Small intestine (tissue), 7 donors: ENCODE measurements around the gene RIMBP2. TPM values are rescaled to one million over a fixed set of nuclear protein-coding genes. Genes with fewer than 3 reads are reported as not detected.

Experiments used
- DNase-seq, 2 donors: peaks; one replicate each; pipeline versions ENCODE4 v3.0.0 to v3.0.0-alpha.2; 2013
- FAIRE-seq: peaks from 2 replicates; lab custom pipeline; 2012; peaks lifted over from hg19 to GRCh38; lab: Jason Lieb, UNC
- H3K27ac ChIP-seq, 3 donors: one replicate each; pipeline ENCODE4 v1.5.1; 2013; ENCODE audit warnings: low read length in 2 of 3, mild to moderate bottlenecking in 2 of 3, control low read depth in 1 of 3, inconsistent platforms in 1 of 3, low read depth in 1 of 3, moderate library complexity in 1 of 3
- H3K27me3 ChIP-seq, 3 donors: one replicate each; pipeline ENCODE4 v1.6.1; 2013; ENCODE audit warnings: low read length in 3 of 3, inconsistent platforms in 1 of 3; ENCODE audit not compliant: control insufficient read depth in 3 of 3, insufficient read depth in 3 of 3
- H3K36me3 ChIP-seq, 3 donors: one replicate each; pipeline ENCODE4 v1.6.1; 2013; ENCODE audit warnings: low read length in 3 of 3, inconsistent platforms in 1 of 3, low read depth in 1 of 3, mild to moderate bottlenecking in 1 of 3, moderate library complexity in 1 of 3; ENCODE audit not compliant: control insufficient read depth in 3 of 3, insufficient read depth in 2 of 3
- H3K4me1 ChIP-seq, 3 donors: one replicate each; pipeline ENCODE4 v1.6.1; 2013; ENCODE audit warnings: low read length in 2 of 3, inconsistent platforms in 1 of 3, low read depth in 1 of 3, mild to moderate bottlenecking in 1 of 3, moderate library complexity in 1 of 3; ENCODE audit not compliant: control insufficient read depth in 3 of 3, insufficient read depth in 2 of 3
- H3K4me3 ChIP-seq, 3 donors: one replicate each; pipeline ENCODE4 v1.5.1; 2013; ENCODE audit warnings: low read length in 3 of 3, control low read depth in 1 of 3, inconsistent platforms in 1 of 3, low read depth in 1 of 3, mild to moderate bottlenecking in 1 of 3, moderate library complexity in 1 of 3
- H3K9me3 ChIP-seq, 2 donors: one replicate each; pipeline ENCODE4 v1.6.1; 2013; ENCODE audit warnings: low read depth in 1 of 2, low read length in 1 of 2; ENCODE audit not compliant: control insufficient read depth in 2 of 2, insufficient read depth in 1 of 2
- WGBS, 3 donors: extraction: QIAGEN DNeasy Blood & Tissue Kit; methylation state at CpG; one replicate each; pipeline ENCODE4 v1.1.7; 2013; 5-methylcytosine and 5-hydroxymethylcytosine counted together
- polyA plus RNA-seq, 4 donors: library from polyadenylated mRNA; stranded (reverse) in 3 of 4; unstranded in 1 of 4; fragments of 200-250 nt in 3 of 4; fragments of 120-200 nt in 1 of 4; gene quantifications; one replicate each; pipeline versions ENCODE4 v1.2.1 to v1.2.3, GENCODE V29; 2013
- donor health status: healthy with polysubstance abuse.
- donor health status: control.
- donor health status: control.
- donor health status: Bipolar disorder and iron deficiency.
- donor health status: healthy.

The RIMBP2 gene
- polyA plus RNA-seq, 4 donors = 0.22 to 12.2 (median 2.3) TPM

GRCh38 chr12:130713581-130713991 lies 2.5 kb downstream of the RIMBP2 start:
- Histone ChIP-seq H3K4me3 (no peak overlapping the region), H3K27me3 (peaks cover 5 to 41% (median 13%) of the 10 kb centered on the region in 3 donors), H3K36me3 (no peaks in the 10 kb centered on the region), H3K4me1 (no peaks in the 10 kb centered on the region), H3K27ac (no peak overlapping the region), H3K9me3 (peaks cover 0 to 5% of the 10 kb centered on the region in 2 donors)
- FAIRE-seq (no peak), DNase-seq (no peak)
- WGBS, 3 donors = 27 to 39% (median 32%) methylated on average over 18 of the region's 18 CpGs

DNA sequence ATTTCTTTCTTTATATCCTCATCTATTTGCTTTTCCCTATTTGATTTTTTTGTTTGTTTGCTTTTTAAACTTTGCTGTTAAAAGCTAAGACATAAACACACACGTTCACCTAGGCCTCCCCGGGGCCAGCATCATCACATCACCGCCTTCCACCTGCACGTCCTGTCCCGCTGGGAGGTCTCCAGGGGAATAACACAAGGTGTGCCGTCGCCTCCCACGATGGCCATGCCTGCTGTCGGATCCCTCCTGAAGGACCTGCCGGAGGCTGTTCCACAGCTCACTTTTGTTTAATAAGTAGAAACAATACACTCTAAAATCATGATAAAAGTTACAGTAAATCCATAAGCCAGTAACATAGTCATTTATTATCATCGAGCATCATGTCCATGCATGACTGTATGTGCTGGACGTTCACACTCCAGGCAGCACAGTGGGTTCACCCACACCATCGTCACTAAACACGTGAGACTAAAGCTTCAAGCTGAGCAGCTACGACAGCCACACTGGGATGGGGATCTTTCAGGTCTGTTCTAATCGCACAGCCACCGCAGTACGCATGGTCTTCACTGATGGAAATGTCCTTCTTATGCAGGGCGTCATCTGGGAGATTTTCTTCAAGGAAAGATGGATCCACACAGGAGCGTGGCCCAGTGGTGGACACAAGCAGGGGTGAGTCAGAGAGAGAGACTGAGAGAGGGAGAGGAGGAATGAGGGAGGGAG lies 3.6 kb downstream of the RIMBP2 start:
- 70 to 83% (median 77%) methylated on average over 20 of the region's 20 CpGs for WGBS, 3 donors
- Histone ChIP-seq H3K4me1 (no peaks in the 10 kb centered on the region), H3K36me3 (no peaks in the 10 kb centered on the region), H3K27me3 (peaks cover 5 to 38% (median 11%) of the 10 kb centered on the region in 3 donors), H3K9me3 (peaks cover 0 to 2% of the 10 kb centered on the region in 2 donors), H3K27ac (no peak overlapping the region), H3K4me3 (no peak overlapping the region)
- no peak for DNase-seq
- no peak for FAIRE-seq

- Histone ChIP-seq H3K4me1 (no peaks in the 10 kb centered on the region), H3K27me3 (peaks cover 5 to 33% (median 8%) of the 10 kb centered on the region in 3 donors), H3K4me3 (no peak overlapping the region), H3K27ac (no peak overlapping the region), H3K36me3 (no peaks in the 10 kb centered on the region), H3K9me3 (no peaks in the 10 kb centered on the region)
- DNase-seq (no peak), FAIRE-seq (no peak)
- WGBS, 3 donors = 72 to 81% (median 78%) methylated on average over 16 of the region's 16 CpGs
These were observed 4.3 kb downstream of the RIMBP2 start for GRCh38 chr12:130711756-130712155.

DNA sequence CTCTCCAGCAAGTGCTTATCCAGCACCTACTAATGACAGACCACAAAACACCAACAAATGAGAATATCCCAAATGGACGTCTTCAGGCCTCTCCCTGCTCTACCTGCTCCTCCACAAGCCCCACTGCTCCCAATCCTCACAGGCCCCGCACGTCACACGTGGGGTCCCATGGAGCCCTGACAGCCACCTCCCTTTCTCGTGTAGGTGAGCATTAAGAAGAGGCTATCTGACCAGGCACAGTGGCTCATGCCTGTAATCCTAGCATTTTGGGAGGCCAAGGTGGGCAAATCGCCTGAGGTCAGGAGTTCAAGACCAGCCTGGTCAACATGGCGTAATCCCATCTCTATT lies 5.4 kb downstream of the RIMBP2 start:
- Histone ChIP-seq H3K27ac (no peak overlapping the region), H3K27me3 (peaks cover 5 to 25% (median 6%) of the 10 kb centered on the region in 3 donors), H3K9me3 (no peaks in the 10 kb centered on the region), H3K4me3 (no peak overlapping the region), H3K4me1 (no peaks in the 10 kb centered on the region), H3K36me3 (no peaks in the 10 kb centered on the region)
- DNase-seq = no peak
- 76 to 83% (median 80%) methylated on average over 7 of the region's 7 CpGs for WGBS, 3 donors
- no peak for FAIRE-seq

GRCh38 chr12:130709971-130710732 lies 5.9 kb downstream of the RIMBP2 start:
- Histone ChIP-seq H3K4me1 (no peaks in the 10 kb centered on the region), H3K27me3 (peaks cover 4 to 19% (median 6%) of the 10 kb centered on the region in 3 donors), H3K9me3 (no peaks in the 10 kb centered on the region), H3K4me3 (no peak overlapping the region), H3K36me3 (no peaks in the 10 kb centered on the region), H3K27ac (no peak overlapping the region)
- DNase-seq (no peak), FAIRE-seq (no peak)
- WGBS, 3 donors = 79 to 87% (median 80%) methylated on average over 13 of the region's 13 CpGs

DNA sequence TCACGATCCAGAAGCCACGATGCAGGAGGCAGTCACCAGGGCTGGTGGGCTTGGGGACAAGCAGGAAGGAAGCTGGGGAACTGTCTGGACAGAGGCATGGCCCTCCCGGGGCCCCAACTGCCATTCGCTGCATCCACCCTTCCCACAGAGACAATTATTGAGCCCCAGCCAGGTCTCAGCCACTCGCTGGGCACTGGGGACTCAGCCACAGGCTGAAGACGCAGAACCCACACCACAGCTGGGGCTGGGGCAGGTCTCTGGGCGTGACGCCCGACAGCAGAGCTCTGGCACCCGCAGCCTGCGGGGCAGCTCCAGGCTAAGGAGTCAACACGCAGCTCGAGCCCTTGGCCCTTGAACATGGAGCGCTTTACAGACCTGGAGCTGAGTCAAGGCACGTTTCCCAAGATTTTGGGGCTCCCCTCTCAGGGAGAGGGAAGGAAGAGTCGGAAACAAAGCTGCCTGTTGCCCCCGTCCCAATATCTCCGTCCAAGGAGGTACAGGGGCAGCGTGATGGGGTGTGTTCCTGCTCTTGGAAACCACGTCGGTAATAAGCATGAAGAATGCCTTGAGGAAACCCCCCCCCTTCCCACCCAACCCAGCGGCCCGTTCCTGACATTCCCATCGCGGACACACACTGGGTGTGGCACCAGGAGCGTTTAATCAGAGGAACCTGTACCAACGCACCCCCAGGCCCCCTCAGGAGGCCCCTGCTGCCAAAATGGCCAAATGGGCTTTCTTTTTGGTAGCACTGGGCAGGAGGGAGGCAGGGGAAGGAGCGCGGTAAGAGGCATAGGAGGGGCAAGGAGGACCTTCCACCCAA lies 6.7 kb downstream of the RIMBP2 start:
- FAIRE-seq (no peak), DNase-seq (no peak)
- no peaks in the 10 kb centered on the region for H3K9me3 ChIP-seq
- H3K27ac ChIP-seq = no peak overlapping the region
- no peak overlapping the region for H3K4me3 ChIP-seq
- no peaks in the 10 kb centered on the region for H3K4me1 ChIP-seq
- WGBS, 3 donors = 62 to 67% (median 63%) methylated on average over 29 of the region's 29 CpGs
- H3K36me3 ChIP-seq = no peaks in the 10 kb centered on the region
- H3K27me3 ChIP-seq = peaks cover 0 to 11% (median 6%) of the 10 kb centered on the region in 3 donors

DNA sequence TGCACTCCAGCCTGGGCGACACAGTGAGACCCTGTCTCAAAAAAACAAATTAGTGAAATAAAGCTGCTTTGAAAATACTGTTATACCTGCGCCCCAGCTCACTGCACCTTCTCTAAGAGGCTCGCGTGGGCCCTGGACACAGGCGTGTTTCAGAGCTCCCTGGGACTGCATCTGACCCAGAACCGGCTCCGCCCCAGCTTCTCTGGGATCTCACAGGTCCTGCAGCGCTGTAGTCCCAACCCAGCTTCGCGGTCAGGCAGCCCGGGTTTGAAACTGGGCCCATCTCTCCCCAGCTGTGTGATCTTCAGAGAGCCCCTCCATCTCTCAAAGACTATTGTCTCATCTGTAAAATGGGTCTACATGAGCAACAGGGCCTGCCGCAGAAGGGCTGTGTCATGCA lies 7.5 kb downstream of the RIMBP2 start:
- 91 to 92% (median 92%) methylated on average over 12 of the region's 12 CpGs for WGBS, 3 donors
- H3K27ac ChIP-seq = no peak overlapping the region
- FAIRE-seq (no peak), DNase-seq (no peak)
- no peaks in the 10 kb centered on the region for H3K9me3 ChIP-seq
- H3K4me1 ChIP-seq = no peaks in the 10 kb centered on the region
- peaks cover 0 to 4% (median 4%) of the 10 kb centered on the region in 3 donors for H3K27me3 ChIP-seq
- H3K4me3 ChIP-seq = no peak overlapping the region
- no peaks in the 10 kb centered on the region for H3K36me3 ChIP-seq

DNA sequence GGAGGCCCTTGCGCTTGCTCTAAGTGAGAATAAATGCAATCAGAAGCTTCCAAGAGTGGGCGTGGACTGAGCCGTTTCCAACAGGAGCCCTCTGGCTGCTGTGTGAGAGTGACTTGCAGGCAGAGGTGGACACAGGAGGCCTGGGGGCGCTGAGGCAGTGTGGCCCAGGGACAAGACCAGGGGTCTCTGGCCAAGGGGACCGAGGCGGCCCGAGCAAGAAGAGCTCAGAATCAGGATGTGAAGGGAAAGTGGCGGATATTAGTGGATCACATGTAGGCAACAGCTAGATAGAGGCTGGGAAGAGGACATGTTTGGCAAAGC lies 8.6 kb downstream of the RIMBP2 start:
- H3K4me3 ChIP-seq = no peak overlapping the region
- no peaks in the 10 kb centered on the region for H3K9me3 ChIP-seq
- DNase-seq (no peak), FAIRE-seq (no peak)
- H3K36me3 ChIP-seq = no peaks in the 10 kb centered on the region
- peaks cover 0 to under 1% (median 0%) of the 10 kb centered on the region in 3 donors for H3K27me3 ChIP-seq
- no peaks in the 10 kb centered on the region for H3K4me1 ChIP-seq
- WGBS, 3 donors = 83 to 87% (median 84%) methylated on average over 8 of the region's 8 CpGs
- H3K27ac ChIP-seq = no peak overlapping the region
